GM21526 (cell line): Measurements from ENCODE around the gene SETDB1.
"Not testable (repeated sequence)": the region's sequence is repeated elsewhere in the genome, so short reads cannot be mapped to it uniquely, and the experiment has no call there.

ENCODE experiments used
- ATAC-seq: cut with Tn5 transposase; IDR thresholded peaks from one replicate; pipeline ENCODE4 v1.9.1; 2021; ENCODE audit warnings: moderate library complexity; ENCODE audit not compliant: unreplicated experiment, low FRiP score

SETDB1 gene

GRCh38 chr1:150928286-150928685, 2.1 kb downstream of the SETDB1 start:
- no peak for ATAC-seq

DNA sequence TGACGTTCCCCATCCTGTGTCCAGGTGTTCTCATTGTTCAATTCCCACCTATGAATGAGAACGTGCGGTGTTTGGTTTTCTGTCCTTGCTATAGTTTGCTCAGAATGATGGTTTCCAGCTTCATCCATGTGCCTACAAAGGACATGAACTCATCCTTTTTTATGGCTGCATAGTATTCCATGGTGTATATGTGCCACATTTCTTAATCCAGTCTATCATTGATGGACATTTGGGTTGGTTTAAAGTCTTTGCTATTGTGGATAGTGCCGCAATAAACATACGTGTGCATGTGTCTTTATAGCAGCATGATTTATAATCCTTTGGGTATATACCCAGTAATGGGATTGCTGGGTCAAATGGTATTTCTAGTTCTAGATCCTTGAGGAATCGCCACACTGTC, 2.6 kb downstream of the SETDB1 start:
- ATAC-seq: not testable (repeated sequence)

GRCh38 chr1:150931773-150932172, 5.6 kb downstream of the SETDB1 start:
- no peak for ATAC-seq

DNA sequence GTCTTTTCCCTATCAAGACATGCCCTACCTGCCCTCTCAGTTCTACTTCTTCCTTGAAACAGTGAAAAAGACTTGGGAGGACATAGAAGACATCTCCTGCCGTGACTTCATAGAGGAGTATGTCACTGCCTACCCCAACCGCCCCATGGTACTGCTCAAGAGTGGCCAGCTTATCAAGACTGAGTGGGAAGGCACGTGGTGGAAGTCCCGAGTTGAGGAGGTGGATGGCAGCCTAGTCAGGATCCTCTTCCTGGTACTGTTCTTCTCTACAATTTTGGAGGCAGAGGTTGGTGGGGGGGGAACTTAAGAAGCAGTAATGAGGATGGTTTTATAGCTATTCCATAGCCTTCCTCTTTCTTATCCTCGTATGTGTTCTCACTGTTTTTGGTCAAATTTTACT, 18.7 kb downstream of the SETDB1 start:
- ATAC-seq: no peak

DNA sequence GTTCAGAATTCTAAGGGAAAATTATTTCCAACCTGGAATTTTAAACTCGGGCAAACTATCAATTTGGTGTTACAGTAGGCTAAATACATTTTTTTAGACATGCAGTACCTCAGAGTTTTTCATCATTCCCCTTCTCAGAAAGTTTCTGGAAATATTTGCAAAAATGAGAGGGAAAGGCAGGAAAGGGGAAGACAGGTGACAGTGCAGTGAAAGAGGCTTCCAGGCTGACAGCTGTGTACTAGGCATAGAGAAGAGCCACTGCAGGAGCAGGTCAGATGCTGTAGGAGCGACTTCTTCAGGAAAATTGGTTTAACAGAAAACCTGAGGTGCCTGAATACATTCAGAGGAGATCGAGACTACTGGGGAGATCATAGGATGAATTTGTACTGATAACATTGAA, 28.5 kb downstream of the SETDB1 start:
- no peak for ATAC-seq

DNA sequence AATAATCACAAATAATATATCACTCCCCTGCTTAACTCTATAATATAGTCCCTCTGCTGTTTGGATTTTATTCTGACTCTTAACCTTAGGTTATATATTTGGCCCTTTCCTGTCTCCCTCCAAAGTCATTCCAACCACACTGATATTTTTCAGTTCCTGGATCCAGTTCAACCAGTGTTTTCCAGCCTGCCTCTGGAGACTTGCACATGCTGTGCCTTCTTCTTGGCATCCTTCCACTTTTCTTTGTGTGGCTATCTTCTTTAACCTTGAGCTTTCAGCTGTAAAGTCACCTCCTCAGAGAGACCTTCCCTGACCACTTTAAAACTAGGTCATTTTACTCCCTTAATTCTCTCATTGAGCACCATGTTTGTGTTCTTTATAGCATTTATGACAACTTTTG, 29.1 kb downstream of the SETDB1 start:
- ATAC-seq: no peak

GRCh38 chr1:150957666-150958065, 31.5 kb downstream of the SETDB1 start:
- no peak for ATAC-seq

DNA sequence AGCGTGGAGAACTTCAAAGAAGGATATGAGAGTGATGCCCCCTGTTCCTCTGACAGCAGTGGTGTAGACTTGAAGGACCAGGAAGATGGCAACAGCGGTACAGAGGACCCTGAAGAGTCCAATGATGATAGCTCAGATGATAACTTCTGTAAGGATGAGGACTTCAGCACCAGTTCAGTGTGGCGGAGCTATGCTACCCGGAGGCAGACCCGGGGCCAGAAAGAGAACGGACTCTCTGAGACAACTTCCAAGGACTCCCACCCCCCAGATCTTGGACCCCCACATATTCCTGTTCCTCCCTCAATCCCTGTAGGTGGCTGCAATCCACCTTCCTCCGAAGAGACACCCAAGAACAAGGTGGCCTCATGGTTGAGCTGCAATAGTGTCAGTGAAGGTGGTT, 34.5 kb downstream of the SETDB1 start:
- no peak for ATAC-seq

- no peak for ATAC-seq
Observed at GRCh38 chr1:150961756-150962155, 35.6 kb downstream of the SETDB1 start.

GRCh38 chr1:150963321-150964163, 37.4 kb downstream of the SETDB1 start:
- ATAC-seq: no peak

DNA sequence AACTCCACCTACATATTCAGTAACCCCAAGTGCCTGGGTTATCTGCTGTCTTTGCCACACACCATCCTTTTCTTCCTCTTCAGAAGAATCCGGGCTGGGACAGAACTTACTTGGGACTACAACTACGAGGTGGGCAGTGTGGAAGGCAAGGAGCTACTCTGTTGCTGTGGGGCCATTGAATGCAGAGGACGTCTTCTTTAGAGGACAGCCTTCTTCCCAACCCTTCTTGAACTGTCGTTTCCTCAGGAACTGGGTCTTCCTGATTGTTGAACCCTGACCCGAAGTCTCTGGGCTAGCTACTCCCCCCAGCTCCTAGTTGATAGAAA, 38.0 kb downstream of the SETDB1 start:
- no peak for ATAC-seq

DNA sequence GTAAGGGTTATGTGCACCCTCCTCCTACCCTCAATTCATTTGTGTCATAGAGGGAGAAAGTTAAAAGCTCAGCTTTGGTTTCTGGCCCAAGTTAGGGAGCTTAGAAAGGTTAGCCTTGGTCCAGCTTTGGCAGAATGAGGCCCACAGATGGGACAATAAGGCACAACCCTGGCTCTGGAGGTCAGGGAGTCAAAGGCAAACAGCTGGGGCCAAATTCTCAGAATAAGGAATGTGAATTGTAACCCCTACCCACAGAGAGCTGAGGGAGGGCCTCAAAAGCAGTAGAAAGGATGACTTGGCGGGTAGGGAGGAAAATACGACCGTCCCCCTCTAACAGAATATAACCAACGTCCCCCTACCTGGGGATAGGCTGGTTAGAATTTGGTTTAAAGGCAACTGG, 39.4 kb downstream of the SETDB1 start:
- no peak for ATAC-seq

- ATAC-seq: no peak
Observed at GRCh38 chr1:150966011-150966410, 39.8 kb downstream of the SETDB1 start.

GRCh38 chr1:150967936-150968335, 41.8 kb downstream of the SETDB1 start:
- ATAC-seq: no peak

DNA sequence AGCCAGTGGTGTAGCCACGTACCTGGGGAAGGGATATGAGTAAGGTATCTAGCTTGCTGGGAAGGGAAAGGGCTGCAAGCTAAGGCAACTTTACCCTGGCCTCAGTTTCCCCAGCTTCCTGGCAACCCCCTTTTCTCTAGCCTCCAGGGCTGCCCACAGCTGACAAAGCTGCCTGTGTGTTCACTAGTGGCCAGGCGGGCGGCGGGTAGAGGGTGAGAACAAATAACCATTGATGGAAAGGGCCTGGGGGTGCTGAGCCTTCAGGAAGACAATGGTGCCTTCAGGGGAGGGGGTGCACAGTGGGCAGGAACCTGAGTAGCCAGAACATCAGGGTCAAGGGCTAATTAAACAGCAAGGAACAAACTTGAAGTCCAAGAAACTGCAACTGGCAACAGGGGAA, 42.3 kb downstream of the SETDB1 start:
- ATAC-seq: no peak

DNA sequence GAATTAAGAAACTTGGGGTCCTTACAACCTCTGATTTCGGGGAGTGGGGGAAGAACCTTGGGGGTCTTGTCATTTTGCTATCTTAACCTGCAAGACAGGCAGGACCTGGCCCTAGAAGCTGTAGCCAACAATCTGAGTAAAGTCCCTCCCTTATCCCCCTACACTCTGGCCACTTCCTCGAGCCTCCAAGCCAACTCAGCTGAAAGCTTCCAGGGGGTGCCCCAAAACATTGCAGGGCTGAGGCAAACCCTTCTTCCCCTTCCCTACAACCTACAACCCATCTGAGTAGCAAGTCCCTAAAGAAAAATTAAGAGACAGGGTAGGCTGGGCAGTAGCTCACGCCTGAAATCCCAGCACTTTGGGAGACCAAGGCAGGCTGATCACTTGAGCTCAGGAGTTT, 43.5 kb downstream of the SETDB1 start:
- ATAC-seq: no peak

DNA sequence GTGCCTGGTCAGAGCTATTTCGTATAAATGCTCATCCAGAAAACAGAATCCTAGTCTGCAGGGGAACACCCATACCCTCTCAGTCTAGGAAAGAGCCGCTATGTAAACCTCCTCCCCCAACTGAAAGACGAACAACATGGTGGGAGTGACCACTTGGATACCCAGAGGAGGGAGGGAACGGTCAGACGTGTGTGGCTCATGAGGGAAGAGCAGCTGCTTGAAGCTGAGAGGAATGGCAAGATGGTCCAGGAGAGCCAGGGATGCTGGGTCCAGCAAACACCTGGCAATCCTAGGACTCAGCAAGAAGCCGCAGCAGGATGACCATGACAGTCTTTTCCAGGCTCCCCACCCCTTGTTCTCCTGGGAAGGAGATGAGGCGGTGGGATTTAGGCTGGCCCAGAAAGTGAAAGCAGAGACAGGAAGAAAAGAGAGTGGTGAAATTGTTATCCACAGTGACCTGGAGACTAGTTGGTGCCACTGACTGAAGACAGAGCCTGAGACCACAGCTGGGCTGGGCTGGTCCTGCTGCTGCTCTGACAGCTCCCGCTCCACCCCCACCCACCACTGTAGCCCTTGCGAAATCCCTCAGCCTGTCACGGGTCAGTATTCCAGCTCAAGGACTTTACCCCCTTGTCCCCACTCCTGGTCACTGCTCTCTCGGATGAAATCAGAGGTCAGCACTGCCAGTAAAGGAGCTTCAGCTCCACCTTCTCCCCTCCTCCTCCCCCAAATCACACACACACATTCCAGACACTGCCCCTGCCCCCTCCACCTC, 44.8 kb downstream of the SETDB1 start:
- no peak for ATAC-seq

GRCh38 chr1:150971583-150972416, 45.6 kb downstream of the SETDB1 start:
- ATAC-seq: no peak

GRCh38 chr1:150972417-150972940, 46.3 kb downstream of the SETDB1 start:
- no peak for ATAC-seq

GRCh38 chr1:150973258-150973835, 47.2 kb downstream of the SETDB1 start:
- no peak for ATAC-seq
